Osteocyte (in vitro differentiated cells): ENCODE data around the gene VPS37D. TPM values are rescaled to one million over a fixed set of nuclear protein-coding genes. Genes with fewer than 3 reads are reported as not detected.

Source experiments
- DNase-seq: peaks from one replicate; pipeline ENCODE4 v3.0.0; 2021; ENCODE audit warnings: mixed read lengths; ENCODE audit not compliant: unreplicated experiment; ENCODE audit errors: extremely low spot score
- H3K27ac Mint-ChIP-seq: one replicate; pipeline ENCODE4 v1.8.0; 2021; ENCODE audit warnings: mild to moderate bottlenecking, mixed read lengths; ENCODE audit not compliant: unreplicated experiment
- H3K27me3 Mint-ChIP-seq: one replicate; pipeline ENCODE4 v1.8.0; 2021; ENCODE audit warnings: mixed read lengths; ENCODE audit not compliant: unreplicated experiment
- H3K36me3 Mint-ChIP-seq: one replicate; pipeline ENCODE4 v1.8.0; 2021; ENCODE audit warnings: mixed read lengths; ENCODE audit not compliant: unreplicated experiment
- H3K4me1 Mint-ChIP-seq: one replicate; pipeline ENCODE4 v1.8.0; 2021; ENCODE audit warnings: mixed read lengths; ENCODE audit not compliant: unreplicated experiment
- H3K4me3 Mint-ChIP-seq: one replicate; pipeline ENCODE4 v1.8.0; 2021; ENCODE audit warnings: mild to moderate bottlenecking, moderate library complexity, mixed read lengths; ENCODE audit not compliant: unreplicated experiment
- H3K9me3 Mint-ChIP-seq: one replicate; pipeline ENCODE4 v1.8.0; 2021; ENCODE audit warnings: mixed read lengths; ENCODE audit not compliant: unreplicated experiment
- CTCF ChIP-seq: fragments of 200-600 bp; sonication (generic); IDR thresholded peaks from 2 replicates; pipeline ENCODE4 v1.5.0; 2021; ENCODE audit warnings: antibody characterized with exemption, mild to moderate bottlenecking, moderate library complexity
- total RNA-seq: library from RNA; stranded (reverse); gene quantifications from 2 replicates; pipeline ENCODE4 v1.2.1, GENCODE V29; 2021

The VPS37D gene
- total RNA-seq, 1 donor from 2014 or later: 5.0 TPM

GRCh38 chr7:73669288-73669701 is 1.7 kb downstream of the VPS37D start:
- Mint-ChIP-seq H3K27ac (no peak overlapping the region), H3K36me3 (peaks cover 5% of the 10 kb centered on the region), H3K27me3 (peaks cover 8% of the 10 kb centered on the region)

GRCh38 chr7:73669858-73670385 is 2.3 kb downstream of the VPS37D start:
- H3K4me1 Mint-ChIP-seq: peaks cover 15% of the 10 kb centered on the region
- peaks cover 3% of the 10 kb centered on the region for H3K27me3 Mint-ChIP-seq
- no peaks in the 10 kb centered on the region for H3K9me3 Mint-ChIP-seq
- no peak for DNase-seq
- TF ChIP-seq CTCF: no peak
- H3K4me3 Mint-ChIP-seq: no peak overlapping the region
- H3K36me3 Mint-ChIP-seq: peaks cover 5% of the 10 kb centered on the region
- H3K27ac Mint-ChIP-seq: no peak overlapping the region

More at GRCh38 chr7:73669288-73669701, 1.7 kb downstream of the VPS37D start:
- TF ChIP-seq CTCF: no peak
- no peaks in the 10 kb centered on the region for H3K9me3 Mint-ChIP-seq
- peaks cover 15% of the 10 kb centered on the region for H3K4me1 Mint-ChIP-seq
- H3K4me3 Mint-ChIP-seq: no peak overlapping the region
- DNase-seq: no peak

GRCh38 chr7:73671322-73671661 is 3.7 kb downstream of the VPS37D start:
- peaks cover 12% of the 10 kb centered on the region for H3K4me1 Mint-ChIP-seq
- no peaks in the 10 kb centered on the region for H3K27me3 Mint-ChIP-seq
- H3K9me3 Mint-ChIP-seq: no peaks in the 10 kb centered on the region
- no peak overlapping the region for H3K4me3 Mint-ChIP-seq
- no peak for TF ChIP-seq CTCF
- H3K27ac Mint-ChIP-seq: no peak overlapping the region
- H3K36me3 Mint-ChIP-seq: peaks cover 5% of the 10 kb centered on the region
- no peak for DNase-seq

- Mint-ChIP-seq H3K27ac (no peak overlapping the region), H3K4me3 (no peak overlapping the region), H3K4me1 (peaks cover 12% of the 10 kb centered on the region)
Observed at GRCh38 chr7:73671857-73672445, 4.3 kb downstream of the VPS37D start.

More at GRCh38 chr7:73671857-73672445, 4.3 kb downstream of the VPS37D start:
- peaks cover 5% of the 10 kb centered on the region for H3K36me3 Mint-ChIP-seq
- H3K27me3 Mint-ChIP-seq: no peaks in the 10 kb centered on the region
- TF ChIP-seq CTCF: no peak
- no peaks in the 10 kb centered on the region for H3K9me3 Mint-ChIP-seq
- DNase-seq: no peak
